Prostate gland (tissue), 2 donors: ENCODE results near the gene UHRF2.

Experiments used
- CTCF ChIP-seq, 4 experiments: fragments of 200-600 bp in 2 of 4; fragments of 450-650 bp in 2 of 4; sonication (generic) in 2 of 4; IDR thresholded peaks; 1 replicate in 3 of 4; 2 replicates in 1 of 4; pipeline ENCODE4 v1.5.1; 2016 to 2019; ENCODE audit warnings: antibody characterized with exemption in 4 of 4, mild to moderate bottlenecking in 2 of 4, moderate library complexity in 2 of 4
- POLR2A ChIP-seq: fragments of 450-650 bp; IDR thresholded peaks from one replicate; pipeline ENCODE4 v1.6.1; 2016; ENCODE audit warnings: antibody characterized with exemption, mild to moderate bottlenecking
- POLR2AphosphoS5 ChIP-seq: sonication (generic); formaldehyde crosslinking; IDR thresholded peaks from one replicate; pipeline ENCODE4 v1.6.1; 2017; ENCODE audit warnings: antibody characterized with exemption

GRCh38 chr9:6460189-6460768 lies 47.3 kb downstream of the UHRF2 start:
- TF ChIP-seq CTCF (IDR thresholded peaks at IDR 0.05) (no peak), POLR2A (no peak), POLR2AphosphoS5 (no peak)
